ENCODE results near the gene SETD2. TPM values are rescaled to one million over a fixed set of nuclear protein-coding genes. Genes with fewer than 3 reads are reported as not detected.

Gene SETD2
- total and polyA plus RNA-seq, 2 of the 8 experiments (the other 6 are each of a cell fraction or from before 2014, with no cell fraction given) = 15.7 to 46.3 TPM

DNA sequence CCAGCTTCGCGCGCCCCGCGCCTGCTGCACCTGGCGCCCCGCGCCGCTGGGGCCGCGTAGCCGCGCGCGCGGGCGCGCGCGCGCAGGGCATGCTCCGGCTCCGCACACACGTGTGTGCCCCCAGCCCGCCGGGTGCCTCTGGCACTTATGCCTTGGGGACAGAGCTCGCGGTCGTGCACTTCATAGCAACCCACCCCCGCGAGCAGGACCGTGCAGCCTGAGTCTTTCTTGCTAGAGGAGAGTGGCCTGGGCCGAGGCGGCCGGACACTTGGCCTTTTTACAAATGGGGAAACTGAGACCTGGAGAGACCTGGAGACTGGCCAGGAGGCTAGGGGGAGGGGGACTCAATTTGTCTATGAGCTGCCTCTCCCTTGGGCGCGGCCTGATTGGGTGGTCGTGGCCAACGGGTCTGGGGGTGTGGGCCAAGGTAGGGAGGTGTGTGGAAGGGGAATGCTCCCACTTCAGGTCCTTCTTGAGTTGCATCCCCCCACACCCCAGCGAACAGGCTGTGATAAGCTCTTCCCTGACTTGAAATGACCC lies 183.9 kb downstream of the SETD2 start:
- TF ChIP-seq POU5F1 (IDR thresholded peaks at IDR 0.05; ENCODE audit: low read depth, low read length) (no peak), SIN3A (conservative IDR thresholded peaks at IDR 0.05 in 1 of 2, IDR thresholded peaks at IDR 0.05 in 1 of 2; ENCODE audit: low read depth in 1 of 2, low read length in 2 of 2) (0 out of 4 replicates have a peak, but pooled peaks of 1 of the 2 experiments have one; percentile 41), TAF1 (IDR thresholded peaks at IDR 0.05; ENCODE audit: low read depth, low read length) (no peak), GABPA (IDR thresholded peaks at IDR 0.05; ENCODE audit: borderline replicate concordance, insufficient read depth, low read length) (peak; percentile 6; the same call in 1 of the 2 replicates), POLR2A (IDR thresholded peaks at IDR 0.05; ENCODE audit: control extremely low read depth in 1 of 2, low read depth in 2 of 2, low read length in 2 of 2) (no peak), EZH2 (IDR thresholded peaks at IDR 0.05; ENCODE audit: low read depth, low read length, severe bottlenecking) (no peak)
- CTCF ChIA-PET (ENCODE audit: partially characterized antibody) = interaction anchor here (1.2 to 13.0 kb wide), 3 partner anchors 23 to 71 kb away, joined by 5 to 130 read pairs (median 14); no protein-coding TSS in a partner anchor
- Histone ChIP-seq H3K18ac (ENCODE audit: extremely low read depth, low read length) (no peak overlapping the region), H2BK15ac (ENCODE audit: low read length) (no peak overlapping the region), H2BK120ac (replicated peaks; ENCODE audit: low read depth, low read length) (no peak overlapping the region), H3K14ac (ENCODE audit: insufficient read length) (peak overlapping the region; percentile 95), H4K20me1 (replicated peaks in 1 of 2; ENCODE audit: control insufficient read depth in 1 of 2, insufficient read depth in 2 of 2, low read length in 2 of 2) (peaks cover 5 to 17% of the 10 kb centered on the region in 2 experiments), H3K23ac (ENCODE audit: insufficient read length) (no peak overlapping the region), H3K27me3 (replicated peaks in 1 of 4; ENCODE audit: control insufficient read depth in 3 of 4, extremely low read depth in 1 of 4, insufficient read depth in 3 of 4, low read length in 3 of 4) (peaks cover 0 to 13% (median 3%) of the 10 kb centered on the region in 4 experiments; a peak in 3 of 7 replicates), H4K8ac (ENCODE audit: extremely low read depth, insufficient read depth, low read length) (peak overlapping the region; percentile 40; the same call in 1 of the 2 replicates), H3K9me3 (ENCODE audit: insufficient read depth in 2 of 2, low read depth in 1 of 2, low read length in 1 of 2) (no peaks in the 10 kb centered on the region), H2AK5ac (ENCODE audit: low read depth, low read length) (no peak overlapping the region), H3K4ac (replicated peaks; ENCODE audit: insufficient read length, low read depth, low read length) (no peak overlapping the region), H2BK12ac (ENCODE audit: low read depth, low read length) (no peak overlapping the region), H3K4me1 (replicated peaks in 1 of 4; ENCODE audit: control insufficient read depth in 3 of 4, insufficient read depth in 4 of 4, low read length in 3 of 4) (peaks cover 3 to 27% (median 17%) of the 10 kb centered on the region in 4 experiments), H3K9ac (replicated peaks in 1 of 4; ENCODE audit: extremely low read depth in 1 of 4, low read depth in 3 of 4, low read length in 3 of 4) (peak overlapping the region; percentile 20 to 41 (median 39); a peak in 5 of 7 replicates), H4K91ac (replicated peaks; ENCODE audit: insufficient read length, low read length) (peak overlapping the region; percentile 7), H2AFZ (ENCODE audit: low read length) (no peak overlapping the region), H2BK20ac (ENCODE audit: low read length) (no peak overlapping the region), H4K5ac (ENCODE audit: insufficient read length, low read depth, low read length) (no peak overlapping the region), H3K4me3 (ENCODE audit: extremely low read depth in 1 of 4, insufficient read depth in 2 of 4, low read depth in 3 of 4, low read length in 4 of 4) (peak overlapping the region; percentile 48 to 89 (median 64)), H3K56ac (replicated peaks; ENCODE audit: insufficient read length, low read depth, low read length) (no peak overlapping the region), H3K79me2 (ENCODE audit: control insufficient read depth in 1 of 2, insufficient read depth in 2 of 2, low read length in 2 of 2) (peaks cover 6 to 18% of the 10 kb centered on the region in 2 experiments; a peak in 3 of 4 replicates), H3K79me1 (ENCODE audit: low read depth, low read length) (0 out of 2 replicates have a peak, but pooled peaks cover 2% of the 10 kb centered on the region), H3K36me3 (ENCODE audit: control insufficient read depth in 2 of 4, insufficient read depth in 4 of 4, low read length in 3 of 4) (no peaks in the 10 kb centered on the region), H3K27ac (ENCODE audit: low read depth, low read length) (no peak overlapping the region), H3K4me2 (ENCODE audit: insufficient read depth in 1 of 2, low read depth in 2 of 2, low read length in 2 of 2) (peak overlapping the region; percentile 76 to 97), H2BK5ac (ENCODE audit: low read depth, low read length) (no peak overlapping the region), H3K23me2 (ENCODE audit: low read depth, low read length) (peaks cover 10% of the 10 kb centered on the region; the same call in 1 of the 2 replicates)
- FAIRE-seq = no peak
- DNase-seq (ENCODE audit: low read depth in 1 of 2, low spot score in 2 of 2) = no peak
- POLR2A ChIA-PET (ENCODE audit: partially characterized antibody) = interaction anchor here (0.6 to 2.7 kb wide), 16 partner anchors 8 to 401 kb away, joined by 3 to 10 read pairs (median 4); partner anchors contain the start of genes PTPN23 and SETD2
- WGBS, 2 experiments (ENCODE audit: extremely low coverage in 1 of 2, insufficient coverage in 1 of 2, insufficient read length in 1 of 2, insufficient replicate concordance in 2 of 2, low coverage in 1 of 2, low lambda C conversion rate in 2 of 2, missing lambda C conversion rate in 1 of 2) = 6% methylated on average over 22 of the region's 40 CpGs; no CpG with 5 or more reads in 1 of the 2 experiments

Data from H1 (cell line).